Right atrium auricular region (tissue), 2 donors: ENCODE data around the gene RIC3. TPM values are rescaled to one million over a fixed set of nuclear protein-coding genes. Genes with fewer than 3 reads are reported as not detected.

ENCODE experiments used
- DNase-seq: peaks from one replicate; pipeline ENCODE4 v3.0.0-alpha.2; 2019; ENCODE audit warnings: low spot score
- H3K27ac ChIP-seq, 2 donors: fragments of 200-600 bp; sonication (generic); 1 replicate in 1 of 2; 2 replicates in 1 of 2; pipeline ENCODE4 v1.5.1; 2016 to 2019
- H3K27me3 ChIP-seq, 2 donors: fragments of 200-600 bp; sonication (generic); one replicate each; pipeline versions ENCODE4 v1.5.1 to v1.6.0; 2017 to 2019
- H3K36me3 ChIP-seq: fragments of 200-600 bp; sonication (generic); one replicate; pipeline ENCODE4 v1.5.1; 2016
- H3K4me1 ChIP-seq, 2 donors: fragments of 200-600 bp; sonication (generic); one replicate each; pipeline versions ENCODE4 v1.5.1 to v1.6.0; 2017 to 2019
- H3K4me3 ChIP-seq, 2 donors: fragments of 200-600 bp; sonication (generic); 1 replicate in 1 of 2; 2 replicates in 1 of 2; pipeline ENCODE4 v1.5.1; 2017 to 2019; ENCODE audit warnings: mild to moderate bottlenecking in 1 of 2, moderate library complexity in 1 of 2
- H3K9me3 ChIP-seq, 2 donors: fragments of 200-600 bp; sonication (generic); one replicate each; pipeline ENCODE4 v1.5.1; 2019
- total RNA-seq, 2 donors: library from RNA; depleted of rRNA; stranded (reverse); fragments of >200 nt; gene quantifications; one replicate each; pipeline ENCODE4 v1.1.0, GENCODE V29; 2016
- TF ChIP-seq, protein P1 (sequence below), 2 donors: fragments of 200-600 bp; sonication (generic); IDR thresholded peaks; one replicate each; pipeline ENCODE4 v1.5.1; 2019; ENCODE audit warnings: antibody characterized with exemption in 2 of 2

RIC3 gene
- total RNA-seq, 2 donors from 2014 or later = 7.9 to 8.5 TPM

DNA sequence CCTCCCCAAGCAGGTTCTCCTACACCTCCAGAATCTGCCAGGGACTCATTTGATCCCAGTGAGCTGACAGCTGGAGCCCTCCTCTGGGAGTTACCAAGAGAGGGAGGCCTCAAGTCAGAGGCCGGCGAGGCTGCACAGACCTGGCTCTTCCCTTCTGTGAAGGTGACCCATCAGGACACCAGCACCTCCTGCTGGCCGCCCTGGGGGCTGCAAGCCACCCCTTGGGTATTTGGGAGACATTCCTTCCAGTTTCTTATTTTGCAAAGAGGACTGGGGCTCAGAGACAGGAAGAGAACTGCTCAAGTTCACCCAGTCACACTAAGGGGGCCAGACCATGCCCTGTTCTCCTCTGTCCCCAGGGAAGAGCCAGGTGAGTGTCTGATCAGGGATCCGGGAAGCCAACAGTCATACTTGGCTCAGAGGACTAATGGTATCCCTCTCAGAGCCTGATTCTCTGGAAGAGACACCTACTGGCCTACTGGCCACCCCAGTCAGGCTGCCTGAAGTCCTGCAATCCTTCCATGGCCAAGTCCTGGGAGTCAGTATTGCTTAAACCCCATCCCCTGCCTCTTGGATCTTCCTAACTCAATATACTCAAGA is 40.5 kb upstream of the RIC3 start:
- no peaks in the 10 kb centered on the region for H3K36me3 ChIP-seq
- H3K27ac ChIP-seq = no peak overlapping the region
- peaks cover 0 to 16% of the 10 kb centered on the region in 2 donors for H3K4me1 ChIP-seq
- TF ChIP-seq, protein P1, sequence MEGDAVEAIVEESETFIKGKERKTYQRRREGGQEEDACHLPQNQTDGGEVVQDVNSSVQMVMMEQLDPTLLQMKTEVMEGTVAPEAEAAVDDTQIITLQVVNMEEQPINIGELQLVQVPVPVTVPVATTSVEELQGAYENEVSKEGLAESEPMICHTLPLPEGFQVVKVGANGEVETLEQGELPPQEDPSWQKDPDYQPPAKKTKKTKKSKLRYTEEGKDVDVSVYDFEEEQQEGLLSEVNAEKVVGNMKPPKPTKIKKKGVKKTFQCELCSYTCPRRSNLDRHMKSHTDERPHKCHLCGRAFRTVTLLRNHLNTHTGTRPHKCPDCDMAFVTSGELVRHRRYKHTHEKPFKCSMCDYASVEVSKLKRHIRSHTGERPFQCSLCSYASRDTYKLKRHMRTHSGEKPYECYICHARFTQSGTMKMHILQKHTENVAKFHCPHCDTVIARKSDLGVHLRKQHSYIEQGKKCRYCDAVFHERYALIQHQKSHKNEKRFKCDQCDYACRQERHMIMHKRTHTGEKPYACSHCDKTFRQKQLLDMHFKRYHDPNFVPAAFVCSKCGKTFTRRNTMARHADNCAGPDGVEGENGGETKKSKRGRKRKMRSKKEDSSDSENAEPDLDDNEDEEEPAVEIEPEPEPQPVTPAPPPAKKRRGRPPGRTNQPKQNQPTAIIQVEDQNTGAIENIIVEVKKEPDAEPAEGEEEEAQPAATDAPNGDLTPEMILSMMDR (IDR thresholded peaks at IDR 0.05) = peak in 1 of 2 donors; percentile 43
- H3K9me3 ChIP-seq = no peaks in the 10 kb centered on the region
- no peak overlapping the region for H3K4me3 ChIP-seq
- no peaks in the 10 kb centered on the region for H3K27me3 ChIP-seq
- no peak for DNase-seq

DNA sequence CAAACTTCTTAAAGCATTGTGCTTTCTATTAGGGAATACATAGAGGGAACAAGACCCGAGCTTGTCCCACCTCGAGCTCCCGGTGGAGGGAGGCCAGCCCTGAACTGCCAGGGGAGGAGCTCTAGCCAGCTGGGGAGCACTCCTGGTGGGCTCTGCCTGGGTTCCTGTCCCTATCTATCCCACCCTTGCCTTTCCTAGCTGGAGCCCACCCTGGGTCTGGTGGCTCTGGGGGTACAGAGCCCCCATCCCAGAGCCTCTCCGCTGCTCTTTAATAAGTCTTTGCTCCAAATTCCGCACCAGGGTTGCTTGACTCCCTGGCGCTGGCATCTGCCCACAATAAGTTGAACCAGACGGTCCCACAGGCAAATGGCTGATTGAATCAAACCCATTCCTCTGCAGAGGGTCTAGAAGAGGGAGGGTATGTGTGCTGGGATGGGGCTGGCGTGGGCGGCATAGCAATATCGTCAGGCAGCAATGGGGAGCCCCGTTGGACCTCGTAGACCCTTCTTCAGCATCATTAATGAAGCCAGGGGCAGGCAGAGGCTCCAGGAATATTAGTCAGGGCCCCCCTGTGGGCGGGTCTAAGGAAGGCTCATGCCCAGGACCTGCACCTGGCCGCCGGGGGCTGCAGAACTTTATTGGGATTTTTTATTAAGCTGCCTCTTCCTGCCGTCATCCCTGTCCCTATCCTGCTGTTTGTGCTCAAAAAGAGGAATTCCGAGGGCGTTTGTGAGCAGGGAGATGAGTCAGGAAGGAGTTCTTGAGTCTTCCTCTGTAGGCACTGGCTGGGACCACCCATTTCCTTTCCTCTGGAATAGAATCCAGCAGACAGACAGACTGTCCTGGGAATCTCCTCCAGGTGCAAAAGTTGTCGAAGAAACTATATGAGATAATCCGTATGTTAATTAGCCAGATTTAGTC is 38.5 kb upstream of the RIC3 start:
- Histone ChIP-seq H3K27me3 (no peaks in the 10 kb centered on the region), H3K27ac (peak overlapping the region; percentile 9 to 57), H3K4me3 (peak overlapping the region in 1 of 2 donors; percentile 29), H3K36me3 (no peaks in the 10 kb centered on the region), H3K9me3 (no peaks in the 10 kb centered on the region), H3K4me1 (peaks cover 0 to 16% of the 10 kb centered on the region in 2 donors)
- no peak for DNase-seq
- TF ChIP-seq, protein P1 (IDR thresholded peaks at IDR 0.05) = no peak

DNA sequence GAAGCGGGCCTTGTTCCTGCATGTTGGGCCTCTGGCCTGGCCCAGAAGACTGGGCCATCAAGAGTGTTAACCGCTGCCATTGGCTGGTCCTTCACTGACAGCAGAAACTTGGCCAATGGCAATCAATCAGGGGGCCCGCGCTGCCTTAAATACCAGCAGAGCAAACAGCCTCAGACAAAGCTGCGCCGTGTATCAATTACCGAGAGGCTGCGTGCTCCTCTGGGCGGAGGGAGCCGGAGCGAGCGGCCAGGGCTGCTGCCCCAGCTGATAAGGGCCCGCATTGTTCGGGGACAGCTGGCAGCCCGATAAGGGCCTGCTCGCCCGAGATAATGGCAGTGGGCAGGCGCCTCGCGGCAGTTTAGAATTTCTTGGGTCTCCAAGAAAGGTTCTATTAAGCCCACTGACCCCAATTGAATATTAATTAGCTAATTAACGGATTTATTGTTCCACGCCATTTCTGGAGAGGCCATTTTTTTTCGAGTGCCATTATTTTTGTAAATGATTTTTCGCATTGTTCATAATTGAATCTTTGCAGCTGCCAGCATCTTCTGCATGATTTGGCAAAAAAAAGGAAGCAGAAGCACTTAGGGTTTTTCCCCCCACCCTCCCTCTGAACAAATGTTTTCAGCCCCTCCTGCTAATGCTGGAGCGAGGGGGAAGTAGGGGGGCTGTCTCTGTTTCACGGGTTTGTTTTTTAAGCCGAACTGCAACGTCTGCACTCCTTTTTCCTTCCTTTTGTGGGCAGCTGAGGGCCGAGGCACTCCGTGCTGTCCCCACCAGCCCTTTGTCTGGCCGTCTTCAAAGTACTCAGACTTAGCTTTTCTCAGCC is 37.6 kb upstream of the RIC3 start:
- Histone ChIP-seq H3K4me3 (peak overlapping the region; percentile 3 to 29), H3K4me1 (peaks cover 0 to 16% of the 10 kb centered on the region in 2 donors), H3K27ac (peak overlapping the region in 1 of 2 donors; percentile 50), H3K9me3 (no peaks in the 10 kb centered on the region), H3K36me3 (no peaks in the 10 kb centered on the region), H3K27me3 (no peaks in the 10 kb centered on the region)
- DNase-seq = no peak
- TF ChIP-seq, protein P1 (IDR thresholded peaks at IDR 0.05) = no peak

DNA sequence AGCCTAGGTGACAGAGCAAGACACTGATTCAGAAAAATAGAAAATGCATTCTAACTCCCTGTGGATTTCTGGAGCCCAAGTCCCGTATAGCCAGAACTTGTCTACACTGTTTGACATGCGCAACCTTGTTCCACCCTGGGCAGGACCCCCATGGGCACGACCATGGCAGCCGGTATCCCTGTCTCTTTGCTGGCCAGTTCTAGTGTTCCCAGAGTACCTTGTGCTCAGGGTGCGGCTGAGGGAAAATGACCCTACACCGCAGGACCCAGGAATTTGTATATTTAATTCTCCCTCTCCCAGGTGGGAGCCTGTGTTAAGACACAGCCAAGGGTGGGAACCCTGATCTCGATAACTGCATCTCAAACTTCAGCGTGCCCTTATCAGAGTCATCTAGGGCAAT is 36.7 kb upstream of the RIC3 start:
- H3K4me3 ChIP-seq = no peak overlapping the region
- no peak for DNase-seq
- no peaks in the 10 kb centered on the region for H3K36me3 ChIP-seq
- H3K27ac ChIP-seq = no peak overlapping the region
- no peaks in the 10 kb centered on the region for H3K9me3 ChIP-seq
- H3K27me3 ChIP-seq = no peaks in the 10 kb centered on the region
- TF ChIP-seq, protein P1 (IDR thresholded peaks at IDR 0.05) = no peak
- peaks cover 0 to 16% of the 10 kb centered on the region in 2 donors for H3K4me1 ChIP-seq

DNA sequence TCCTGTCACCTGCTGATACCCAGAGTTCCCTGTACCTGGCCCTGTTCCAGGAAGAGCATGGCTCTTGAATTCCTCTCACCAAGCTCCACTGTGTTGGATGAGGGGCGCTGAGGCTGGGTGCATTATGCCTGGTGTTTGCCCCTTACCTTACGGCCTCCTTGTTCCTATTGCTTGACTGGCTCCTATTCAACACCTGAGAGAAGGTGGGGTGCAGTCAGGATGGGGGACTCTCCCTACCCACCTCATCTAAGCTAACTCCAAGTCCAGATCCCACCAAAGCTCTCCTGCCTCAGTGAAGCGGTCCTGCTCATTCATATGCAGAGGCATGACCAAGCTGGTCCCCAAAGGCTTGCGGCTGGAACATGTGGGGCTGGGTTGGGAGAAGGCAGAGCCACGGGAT is 35.8 kb upstream of the RIC3 start:
- Histone ChIP-seq H3K27ac (no peak overlapping the region), H3K4me1 (peaks cover 0 to 16% of the 10 kb centered on the region in 2 donors)

More for the DNA sequence above, 35.8 kb upstream of the RIC3 start:
- TF ChIP-seq, protein P1 (IDR thresholded peaks at IDR 0.05) = no peak
- no peaks in the 10 kb centered on the region for H3K27me3 ChIP-seq
- H3K36me3 ChIP-seq = no peaks in the 10 kb centered on the region
- no peaks in the 10 kb centered on the region for H3K9me3 ChIP-seq
- DNase-seq = no peak
- H3K4me3 ChIP-seq = no peak overlapping the region
